HCT116 (cell line): ENCODE results near the gene TFB2M. TPM values are rescaled to one million over a fixed set of nuclear protein-coding genes. Genes with fewer than 3 reads are reported as not detected.

ENCODE experiments used
- ATAC-seq: fragments of 200-7000 bp; cut with Tn5 transposase; 2 replicates; pipeline ENCODE4 v1.9.1; 2020; ENCODE audit warnings: mild to moderate bottlenecking, moderate library complexity
- BruUV-seq: library from RNA; stranded (reverse); fragments of 400-500 nt; replicated peaks from 2 replicates; lab custom pipeline; 2021; lab: Mats Ljungman, UMichigan
- CTCF ChIA-PET: fragments of 300-600 bp; sonication (Branson Sonifier 250); formaldehyde crosslinking; loops from one replicate; lab custom pipeline; 2021; ENCODE audit warnings: antibody characterized with exemption; lab: Charles Lee
- POLR2A ChIA-PET: fragments of 300-600, 350-600 bp; sonication (Branson Sonifier 250); formaldehyde crosslinking; loops from one replicate; lab custom pipeline; 2021; ENCODE audit warnings: antibody characterized with exemption; lab: Charles Lee
- RAD21 ChIA-PET, 2 experiments: fragments of 300-600 bp; sonication (Branson Sonifier 250); formaldehyde crosslinking; loops; one replicate each; lab custom pipeline; 2023; ENCODE audit warnings: low total read pairs in 2 of 2; ENCODE audit not compliant: uncharacterized antibody in 2 of 2, unreplicated experiment in 2 of 2, low non-redundant PET in 1 of 2; lab: Charles Lee
- DNase-seq: peaks from one replicate; pipeline ENCODE4 v3.0.0-alpha.2; 2010; ENCODE audit warnings: low read depth, low spot score
- H2AFZ ChIP-seq: fragments of 200-600 bp; shearing (Covaris generic), sonication (generic); 2 replicates; pipeline ENCODE4 v1.6.1; 2017; ENCODE audit warnings: low read depth, mixed run types, mixed read lengths, antibody characterized with exemption, low read length; ENCODE audit not compliant: poor library complexity, severe bottlenecking
- H3K27ac ChIP-seq: 2 replicates; pipeline ENCODE4 v1.5.1; 2012; ENCODE audit warnings: low read depth, low read length
- H3K27me3 ChIP-seq: fragments of 200-600 bp; sonication (generic); 2 replicates; pipeline ENCODE4 v1.6.1; 2016; ENCODE audit warnings: mixed run types, low read length, mixed read lengths; ENCODE audit not compliant: insufficient read depth
- H3K36me3 ChIP-seq, 2 experiments: fragments of 200-500 bp in 1 of 2; fragments of 200-600 bp in 1 of 2; sonication (Bioruptor generic) in 1 of 2; sonication (generic) in 1 of 2; 2 replicates each; pipeline versions ENCODE4 v1.5.1 to v1.6.1; 2014 to 2016; ENCODE audit warnings: low read length in 2 of 2, inconsistent platforms in 1 of 2, mixed read lengths in 1 of 2, mixed run types in 1 of 2; ENCODE audit not compliant: insufficient read depth in 2 of 2, control insufficient read depth in 1 of 2
- H3K4me1 ChIP-seq, 2 experiments: fragments of 200-600 bp in 1 of 2; sonication (generic) in 1 of 2; 2 replicates each; pipeline versions ENCODE4 v1.5.1 to v1.6.1; 2012 to 2017; ENCODE audit warnings: low read length in 2 of 2, inconsistent platforms in 1 of 2, mild to moderate bottlenecking in 1 of 2, mixed read lengths in 1 of 2, mixed run types in 1 of 2, moderate library complexity in 1 of 2; ENCODE audit not compliant: insufficient read depth in 2 of 2, control insufficient read depth in 1 of 2
- H3K4me2 ChIP-seq: fragments of 200-600 bp; sonication (generic); 2 replicates; pipeline ENCODE4 v1.6.1; 2017; ENCODE audit warnings: mixed run types, low read length, mixed read lengths
- H3K4me3 ChIP-seq, 2 experiments: fragments of 200-600 bp in 1 of 2; sonication (generic) in 1 of 2; replicated peaks in 1 of 2; 2 replicates each; pipeline ENCODE4 v1.5.1; 2011 to 2016; ENCODE audit warnings: low read length in 2 of 2, control low read depth in 1 of 2, low read depth in 1 of 2, mild to moderate bottlenecking in 1 of 2, mixed read lengths in 1 of 2, mixed run types in 1 of 2
- H3K79me2 ChIP-seq: fragments of 200-600 bp; sonication (generic); 2 replicates; pipeline ENCODE4 v1.6.1; 2017; ENCODE audit warnings: mild to moderate bottlenecking, mixed run types, low read length, moderate library complexity, mixed read lengths; ENCODE audit not compliant: insufficient read depth
- H3K9ac ChIP-seq: fragments of 200-600 bp; sonication (generic); 2 replicates; pipeline ENCODE4 v1.6.1; 2016; ENCODE audit warnings: low read length, mixed read lengths
- H3K9me2 ChIP-seq: fragments of 200-600 bp; sonication (generic), shearing (Covaris generic); 2 replicates; pipeline ENCODE4 v1.6.1; 2017; ENCODE audit warnings: mixed run types, mild to moderate bottlenecking, moderate library complexity; ENCODE audit not compliant: insufficient read depth
- H3K9me3 ChIP-seq, 2 experiments: fragments of 200-500 bp in 1 of 2; fragments of 200-600 bp in 1 of 2; sonication (Bioruptor generic) in 1 of 2; sonication (generic) in 1 of 2; 2 replicates each; pipeline ENCODE4 v1.6.1; 2014 to 2017; ENCODE audit warnings: low read length in 2 of 2, mixed read lengths in 2 of 2, inconsistent platforms in 1 of 2, low read depth in 1 of 2, mild to moderate bottlenecking in 1 of 2, mixed run types in 1 of 2, moderate library complexity in 1 of 2; ENCODE audit not compliant: control insufficient read depth in 1 of 2, insufficient read depth in 1 of 2
- H4K20me1 ChIP-seq: fragments of 200-600 bp; sonication (generic), shearing (Covaris generic); 2 replicates; pipeline ENCODE4 v1.6.1; 2017; ENCODE audit warnings: mixed run types, mild to moderate bottlenecking, moderate library complexity; ENCODE audit not compliant: insufficient read depth
- ELF1 ChIP-seq: IDR thresholded peaks from 2 replicates; pipeline ENCODE4 v1.6.1; 2012; ENCODE audit warnings: low read depth, borderline replicate concordance
- FOSL1 ChIP-seq: IDR thresholded peaks from 2 replicates; pipeline ENCODE4 v1.6.1; 2012; ENCODE audit warnings: low read depth
- POLR2AphosphoS5 ChIP-seq: IDR thresholded peaks from 2 replicates; pipeline ENCODE4 v1.6.1; 2011; ENCODE audit warnings: mild to moderate bottlenecking, low read depth, low read length, moderate library complexity
- SIN3A ChIP-seq: IDR thresholded peaks from 2 replicates; pipeline ENCODE4 v1.6.1; 2012; ENCODE audit warnings: low read depth
- YY1 ChIP-seq: IDR thresholded peaks from 2 replicates; pipeline ENCODE4 v1.6.1; 2011; ENCODE audit warnings: low read length, low read depth, moderate library complexity, mild to moderate bottlenecking; ENCODE audit not compliant: insufficient replicate concordance; ENCODE audit errors: extremely low read depth
- intact Hi-C: fragments of 100-400 bp; cut with micrococcal nuclease; formaldehyde crosslinking; loops from 2 replicates; pipeline ENCODE4 v1.10.0; 2022
- total RNA-seq: library from RNA; stranded (reverse); gene quantifications from one replicate; pipeline ENCODE4 v1.2.1, GENCODE V29; 2021; ENCODE audit not compliant: unreplicated experiment
- TF ChIP-seq, protein P1 (sequence below): IDR thresholded peaks from 2 replicates; pipeline ENCODE4 v1.6.1; 2012
- TF ChIP-seq, protein P2 (sequence below): IDR thresholded peaks from 2 replicates; pipeline ENCODE4 v1.6.1; 2011; ENCODE audit warnings: mild to moderate bottlenecking, low read length, moderate library complexity; ENCODE audit not compliant: insufficient replicate concordance; ENCODE audit errors: extremely low read depth

Gene TFB2M
- total RNA-seq, 1 experiment from 2014 or later: 24.4 TPM

DNA sequence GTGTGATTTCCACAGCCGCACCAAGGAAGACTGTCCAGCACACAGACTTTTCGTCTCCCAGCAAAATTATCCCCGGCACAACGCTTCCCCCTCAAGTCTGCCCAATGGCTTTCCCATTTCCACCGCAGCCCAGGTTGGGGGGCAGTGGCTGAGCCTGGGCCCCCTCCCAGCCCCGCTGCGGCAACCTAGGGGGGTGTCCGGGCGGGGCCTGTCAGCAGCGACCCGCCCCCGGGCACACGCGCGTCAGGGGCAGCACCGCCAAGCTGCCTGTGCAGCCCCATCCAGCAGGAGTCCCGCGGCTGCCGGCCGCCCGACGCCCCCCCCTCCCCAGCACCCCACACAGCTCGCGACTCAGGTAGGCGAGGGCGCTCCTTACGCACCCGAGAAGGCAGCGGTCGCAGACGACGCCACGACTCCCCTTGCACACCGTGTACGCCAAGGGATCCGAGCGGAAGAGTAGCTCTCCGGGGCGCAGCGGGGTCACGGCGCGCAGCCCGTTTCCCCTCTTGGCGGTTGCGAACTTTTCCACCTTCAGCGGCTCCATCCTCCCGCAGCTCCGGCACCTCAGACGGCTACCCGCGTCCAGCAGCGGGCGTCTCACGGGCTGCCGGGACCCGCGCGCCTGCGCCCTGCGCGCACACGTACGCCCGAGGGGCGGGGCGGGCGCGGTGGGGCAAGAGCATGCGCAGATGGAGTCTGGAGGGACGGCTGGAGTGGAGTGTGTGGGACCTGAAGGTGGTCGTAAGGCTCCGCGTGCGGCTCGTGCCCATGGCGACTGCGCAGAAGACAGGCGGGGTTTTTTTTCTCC, 59.2 kb downstream of the TFB2M start, which contains the start of gene SMYD3:
Gene SMYD3 (minus strand): TSS at position 606 of the 808 bp plus-strand sequence.
- peak; percentile 94 for ATAC-seq
- ChIA-PET RAD21 (interaction anchor here in 1 of 2 experiments (0.7 kb wide), 1 partner anchor 242 kb away, joined by 6 read pairs; no protein-coding TSS in a partner anchor), CTCF (interaction anchor here (0.6 to 1.0 kb wide), 2 partner anchors 109 to 248 kb away, joined by 3 to 5 read pairs; no protein-coding TSS in a partner anchor), POLR2A (no interaction called here)
- no peak for TF ChIP-seq FOSL1
- TF ChIP-seq ELF1: no peak
- 0 out of 2 replicates have a peak, but pooled peaks have one; percentile 45 for TF ChIP-seq SIN3A
- TF ChIP-seq POLR2AphosphoS5: peak; percentile 89
- TF ChIP-seq YY1: peak; percentile 57
- TF ChIP-seq, protein P1, sequence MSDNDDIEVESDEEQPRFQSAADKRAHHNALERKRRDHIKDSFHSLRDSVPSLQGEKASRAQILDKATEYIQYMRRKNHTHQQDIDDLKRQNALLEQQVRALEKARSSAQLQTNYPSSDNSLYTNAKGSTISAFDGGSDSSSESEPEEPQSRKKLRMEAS: peak; percentile 45; the same call in 1 of the 2 replicates
- TF ChIP-seq, protein P2, sequence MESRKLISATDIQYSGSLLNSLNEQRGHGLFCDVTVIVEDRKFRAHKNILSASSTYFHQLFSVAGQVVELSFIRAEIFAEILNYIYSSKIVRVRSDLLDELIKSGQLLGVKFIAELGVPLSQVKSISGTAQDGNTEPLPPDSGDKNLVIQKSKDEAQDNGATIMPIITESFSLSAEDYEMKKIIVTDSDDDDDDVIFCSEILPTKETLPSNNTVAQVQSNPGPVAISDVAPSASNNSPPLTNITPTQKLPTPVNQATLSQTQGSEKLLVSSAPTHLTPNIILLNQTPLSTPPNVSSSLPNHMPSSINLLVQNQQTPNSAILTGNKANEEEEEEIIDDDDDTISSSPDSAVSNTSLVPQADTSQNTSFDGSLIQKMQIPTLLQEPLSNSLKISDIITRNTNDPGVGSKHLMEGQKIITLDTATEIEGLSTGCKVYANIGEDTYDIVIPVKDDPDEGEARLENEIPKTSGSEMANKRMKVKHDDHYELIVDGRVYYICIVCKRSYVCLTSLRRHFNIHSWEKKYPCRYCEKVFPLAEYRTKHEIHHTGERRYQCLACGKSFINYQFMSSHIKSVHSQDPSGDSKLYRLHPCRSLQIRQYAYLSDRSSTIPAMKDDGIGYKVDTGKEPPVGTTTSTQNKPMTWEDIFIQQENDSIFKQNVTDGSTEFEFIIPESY: no peak
- no peaks in the 10 kb centered on the region for H4K20me1 ChIP-seq
- H3K36me3 ChIP-seq: no peaks in the 10 kb centered on the region; a peak in 1 of 4 replicates
- intact Hi-C loops: no loop called here
- H3K9me2 ChIP-seq: no peaks in the 10 kb centered on the region
- peak within 1 kb of the TSS; percentile 33; the same call in 1 of the 2 replicates for H3K27ac ChIP-seq
- peak within 1 kb of the TSS; percentile 65 for H3K9ac ChIP-seq
- no peaks in the 10 kb centered on the region for H3K79me2 ChIP-seq
- peak within 1 kb of the TSS; percentile 89 for H3K4me2 ChIP-seq
- DNase-seq: peak; percentile 40
- H3K4me3 ChIP-seq: peak within 1 kb of the TSS; percentile 82 to 85
- BruUV-seq: no TSS peak
- H3K27me3 ChIP-seq: no peaks in the 10 kb centered on the region
- H3K9me3 ChIP-seq: no peaks in the 10 kb centered on the region
- H2AFZ ChIP-seq: peak within 1 kb of the TSS; percentile 80
- peaks cover 0 to 13% of the 10 kb centered on the region in 2 experiments; a peak in 2 of 4 replicates for H3K4me1 ChIP-seq
